ENCODE results near the gene PDGFRB.

The PDGFRB gene

DNA sequence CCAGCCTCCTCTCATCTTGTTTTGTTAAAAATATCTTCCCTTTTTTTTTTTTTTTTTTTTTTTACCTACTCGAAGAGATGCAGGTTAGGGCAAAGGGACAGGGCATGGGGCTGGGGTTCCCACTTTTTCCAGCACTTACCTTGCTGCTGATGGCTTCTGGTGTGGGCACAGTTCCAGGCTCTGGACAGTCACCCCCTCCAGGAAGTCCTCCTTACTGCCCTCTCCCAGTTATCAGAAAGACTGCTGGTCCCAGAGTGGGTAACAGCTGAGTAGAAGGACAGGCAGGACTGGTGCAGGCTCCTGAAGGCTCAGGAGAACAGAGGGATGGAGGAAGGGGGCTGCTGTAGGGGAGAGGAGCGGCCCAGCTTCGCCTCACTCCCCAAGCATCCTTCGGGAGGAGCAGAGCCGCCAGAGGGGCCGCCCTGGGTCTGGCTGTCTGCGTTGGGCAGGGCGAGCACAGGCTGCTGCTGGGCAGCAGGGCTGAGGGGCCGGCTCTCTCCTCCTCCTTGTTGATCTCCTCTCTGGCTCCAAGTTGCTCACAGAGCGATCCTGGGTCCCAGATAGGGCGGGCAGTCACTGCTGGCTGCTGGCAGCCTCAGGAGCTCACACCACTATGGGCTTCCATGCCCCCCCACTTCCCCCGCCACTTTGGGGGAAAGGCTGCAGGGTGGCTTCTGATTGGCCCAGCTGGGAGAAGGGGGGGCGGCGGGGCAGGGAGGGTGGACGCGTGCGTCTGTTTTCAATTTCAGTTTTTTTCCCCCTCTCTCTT lies at the start of gene PDGFRB:
PDGFRB (minus strand) TSS at position 588 of the 769 bp plus-strand sequence. CDS start 18,798 bp downstream, outside the sequence.
- DNase-seq: no peak

DNA sequence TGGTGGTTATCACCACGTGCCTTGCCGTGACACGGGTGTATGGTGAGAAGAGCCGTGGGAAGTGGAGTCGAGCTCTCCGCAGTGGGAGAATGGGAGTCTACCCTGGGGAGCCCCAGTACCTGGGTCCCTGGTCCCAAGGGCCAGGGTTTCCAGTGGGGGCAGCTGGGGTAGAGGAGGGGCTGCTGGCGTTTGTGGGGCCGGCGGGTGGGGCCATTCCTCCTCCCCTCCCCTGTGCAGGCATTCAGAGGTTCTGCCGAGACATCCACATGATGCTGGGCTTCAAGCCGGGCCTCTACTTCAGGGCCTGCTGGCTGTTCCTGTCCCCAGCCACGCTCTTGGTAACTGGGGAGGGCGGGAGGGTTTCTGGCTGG lies 48.9 kb upstream of the PDGFRB start:
- DNase-seq: no peak

DNA sequence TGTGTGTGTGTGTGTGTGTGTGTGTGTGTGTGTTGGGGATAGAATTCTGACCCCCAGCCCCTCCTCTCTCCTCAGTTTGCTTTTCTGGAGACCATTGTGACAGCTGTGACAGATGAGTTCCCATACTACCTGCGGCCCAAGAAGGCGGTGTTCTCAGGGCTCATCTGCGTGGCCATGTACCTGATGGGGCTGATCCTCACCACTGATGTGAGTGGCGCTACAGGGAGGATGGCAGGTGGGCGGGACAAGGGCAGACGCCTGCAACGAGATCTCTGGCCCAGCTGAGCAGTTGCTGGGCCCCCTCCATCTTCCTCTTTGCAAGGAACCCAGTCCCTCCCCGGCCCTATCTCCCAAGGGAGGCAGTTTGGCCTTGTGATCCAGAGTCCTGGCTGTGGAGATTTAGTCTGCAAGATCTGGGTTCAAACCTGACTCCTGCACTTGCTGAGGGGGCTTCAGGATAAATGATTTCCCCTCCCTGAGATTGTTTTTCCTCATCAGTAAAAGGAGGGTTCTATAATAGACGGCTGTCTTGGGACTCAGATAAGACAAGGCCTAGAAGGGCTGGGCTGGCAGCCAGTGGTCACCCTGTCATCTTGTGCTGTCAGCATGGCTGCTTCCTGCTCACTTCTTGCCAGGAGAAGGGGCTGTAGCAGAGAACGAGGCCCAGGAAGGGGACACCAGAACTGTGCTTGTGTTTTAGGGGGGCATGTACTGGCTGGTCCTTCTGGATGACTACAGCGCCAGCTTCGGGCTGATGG lies 48.4 kb upstream of the PDGFRB start:
- no peak for DNase-seq

DNA sequence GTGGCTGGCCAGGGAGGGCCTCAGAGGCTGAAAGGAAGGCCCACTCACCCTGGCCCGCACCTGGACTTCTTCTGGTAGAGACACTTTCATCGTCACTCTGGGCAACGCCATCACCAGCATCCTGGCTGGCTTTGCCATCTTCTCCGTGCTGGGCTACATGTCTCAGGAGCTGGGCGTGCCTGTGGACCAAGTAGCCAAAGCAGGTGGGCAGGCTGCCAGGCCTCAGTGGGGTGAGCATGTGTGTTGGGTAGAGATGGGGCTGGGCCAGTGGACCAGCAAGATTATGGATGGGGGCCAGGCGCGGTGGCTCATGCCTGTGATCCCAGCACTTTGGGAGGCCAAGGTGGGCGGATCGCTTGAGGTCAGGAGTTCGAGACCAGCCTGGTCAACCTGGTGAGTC lies 46.9 kb upstream of the PDGFRB start:
- no peak for DNase-seq

DNA sequence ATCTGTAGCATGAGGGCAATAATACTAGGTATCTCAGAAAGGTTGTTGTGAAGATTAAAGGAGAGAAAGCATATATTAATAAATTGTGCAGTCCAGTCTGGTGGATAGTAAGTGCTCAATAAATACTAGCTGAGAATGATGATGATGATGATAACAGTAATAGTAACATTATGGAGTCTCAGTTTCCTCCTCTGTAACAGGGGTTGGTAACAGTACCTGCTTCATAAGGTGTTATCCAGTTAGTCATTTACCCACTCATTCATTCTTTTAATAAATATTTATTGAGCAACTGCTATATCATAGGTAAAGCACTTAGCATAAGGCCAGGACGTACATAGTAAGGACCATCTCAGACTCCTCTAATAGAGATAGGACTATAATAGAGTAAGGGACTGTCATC lies 41.8 kb upstream of the PDGFRB start:
- no peak for DNase-seq

DNA sequence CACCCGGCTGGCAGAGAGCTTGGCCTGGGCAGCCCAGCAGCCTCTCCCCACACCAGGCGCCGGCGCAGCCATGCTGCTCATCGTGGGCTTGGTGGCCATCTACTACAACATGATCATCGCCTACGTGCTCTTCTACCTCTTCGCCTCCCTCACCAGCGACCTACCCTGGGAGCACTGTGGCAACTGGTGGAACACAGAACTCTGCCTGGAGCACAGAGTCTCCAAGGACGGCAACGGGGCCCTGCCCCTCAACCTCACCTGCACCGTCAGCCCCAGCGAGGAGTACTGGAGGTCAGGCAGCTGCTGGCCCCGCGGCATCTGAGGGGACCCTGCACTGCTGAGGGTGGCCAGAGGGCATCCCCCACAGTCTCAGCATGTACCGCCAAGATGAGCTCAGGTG lies 41.3 kb upstream of the PDGFRB start:
- no peak for DNase-seq

DNA sequence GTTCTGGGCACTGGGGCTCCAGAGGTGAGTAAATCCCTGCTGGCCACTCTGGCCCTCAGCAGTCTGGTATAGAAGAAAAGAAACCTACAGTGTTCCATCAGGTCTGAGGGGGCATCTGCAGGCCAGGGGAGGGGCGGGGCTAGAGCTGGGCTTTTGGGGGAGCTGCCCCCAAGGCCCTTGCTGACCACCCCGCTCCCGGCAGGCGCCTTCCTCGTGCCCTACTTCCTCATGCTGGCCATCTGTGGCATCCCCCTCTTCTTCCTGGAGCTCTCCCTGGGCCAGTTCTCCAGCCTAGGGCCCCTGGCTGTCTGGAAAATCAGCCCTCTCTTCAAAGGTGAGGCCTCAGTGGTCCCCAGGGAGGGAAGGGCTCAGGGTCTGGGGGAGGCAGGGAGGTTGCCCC lies 40.9 kb upstream of the PDGFRB start:
- no peak for DNase-seq

DNA sequence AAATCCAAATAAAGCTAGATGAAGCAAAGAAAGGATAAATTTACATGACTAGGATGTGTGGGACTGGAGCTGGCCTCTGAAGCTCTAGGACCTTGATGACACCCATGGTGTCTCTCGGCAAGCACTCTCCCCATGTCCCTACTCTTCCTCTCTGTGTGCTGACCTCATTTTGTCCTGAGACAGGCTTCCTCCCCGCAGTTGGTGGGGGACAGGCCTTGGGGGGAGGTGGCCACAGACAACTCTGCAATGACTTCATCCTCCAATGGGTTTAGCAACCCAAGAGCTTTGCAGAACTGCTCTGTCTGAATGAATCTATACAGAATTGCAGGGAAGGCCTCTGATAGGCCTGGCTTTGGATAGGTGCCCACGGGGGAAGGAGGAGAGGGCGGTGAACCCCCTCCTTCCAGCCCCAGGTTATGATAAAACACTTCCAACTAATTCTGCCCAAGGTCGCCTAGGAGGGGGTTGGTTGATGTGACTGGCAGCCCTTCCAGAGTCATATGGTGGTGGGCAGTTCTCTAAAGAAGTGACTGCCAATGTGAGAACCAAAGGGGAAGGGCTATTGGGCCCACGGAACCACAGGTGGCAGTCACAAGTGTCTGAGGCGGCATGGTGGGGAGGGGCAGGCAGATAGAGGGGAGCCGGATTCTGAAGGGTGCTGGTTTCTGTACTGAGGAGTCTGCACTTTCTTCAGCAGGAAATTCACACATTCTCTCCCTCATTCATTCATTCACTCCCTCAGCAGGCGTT lies 40.3 kb upstream of the PDGFRB start:
- DNase-seq: no peak

DNA sequence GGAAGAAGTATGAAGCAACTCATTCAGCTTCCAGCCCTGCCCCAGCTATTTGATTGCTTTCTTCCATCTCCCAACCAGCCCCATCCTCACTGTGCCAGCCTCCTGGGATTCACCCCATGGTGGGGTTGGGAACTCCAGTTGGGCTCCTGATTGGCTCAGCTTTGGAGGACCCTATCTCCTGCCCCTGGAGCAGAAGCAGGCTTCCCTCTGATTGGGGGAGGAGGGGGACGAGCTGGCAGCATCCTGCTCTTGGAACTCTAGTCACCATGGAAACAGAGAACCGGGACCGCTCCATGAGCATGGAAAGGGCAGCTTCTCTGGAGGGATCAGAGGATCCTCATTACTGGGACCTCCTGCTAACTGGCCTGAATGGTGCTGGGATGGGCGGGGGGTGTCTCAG lies 36.8 kb upstream of the PDGFRB start:
- no peak for DNase-seq

DNA sequence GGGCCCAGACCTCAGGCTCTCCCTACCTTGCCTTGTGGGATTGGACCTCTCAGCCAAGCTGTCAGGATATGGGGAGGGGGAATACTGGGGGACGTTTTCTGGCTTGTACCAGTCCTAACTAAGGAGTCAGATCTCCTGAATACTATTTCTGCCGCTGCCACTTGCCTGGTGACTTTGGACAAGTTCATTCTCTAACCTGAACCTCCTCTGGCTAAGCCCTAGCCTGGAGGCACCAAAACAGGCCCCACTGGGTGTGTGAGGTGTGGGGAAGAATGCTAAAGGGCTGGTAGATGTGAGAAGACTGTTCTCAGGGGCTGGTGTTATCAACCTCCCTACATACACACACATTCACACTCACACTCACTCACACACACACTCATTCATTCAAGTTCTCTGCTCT lies 35.3 kb upstream of the PDGFRB start:
- DNase-seq: no peak

DNA sequence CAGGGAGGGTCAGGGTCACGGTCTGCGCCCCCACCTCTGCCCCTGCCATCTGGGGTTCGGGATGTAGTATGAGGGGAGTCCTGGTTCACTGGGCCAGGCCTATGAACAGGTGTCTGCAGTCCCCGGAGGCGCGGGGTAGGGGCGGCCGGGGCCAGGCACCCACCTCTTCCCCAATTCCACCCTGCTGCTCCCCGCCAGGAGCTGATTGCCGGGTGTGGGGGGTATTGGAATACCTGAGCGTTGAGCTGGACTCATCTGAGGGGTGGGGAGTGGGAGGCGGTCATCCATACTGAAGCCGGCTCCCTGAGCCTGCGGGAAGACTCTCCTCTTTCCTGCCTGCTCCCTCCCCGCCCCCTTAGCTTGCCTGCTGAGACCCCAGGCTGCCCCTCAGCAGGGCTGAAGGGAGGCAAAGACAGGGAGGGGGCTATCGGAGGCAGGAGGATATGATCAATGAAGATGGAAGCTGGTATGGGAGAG lies 34.9 kb upstream of the PDGFRB start:
- DNase-seq: no peak

DNA sequence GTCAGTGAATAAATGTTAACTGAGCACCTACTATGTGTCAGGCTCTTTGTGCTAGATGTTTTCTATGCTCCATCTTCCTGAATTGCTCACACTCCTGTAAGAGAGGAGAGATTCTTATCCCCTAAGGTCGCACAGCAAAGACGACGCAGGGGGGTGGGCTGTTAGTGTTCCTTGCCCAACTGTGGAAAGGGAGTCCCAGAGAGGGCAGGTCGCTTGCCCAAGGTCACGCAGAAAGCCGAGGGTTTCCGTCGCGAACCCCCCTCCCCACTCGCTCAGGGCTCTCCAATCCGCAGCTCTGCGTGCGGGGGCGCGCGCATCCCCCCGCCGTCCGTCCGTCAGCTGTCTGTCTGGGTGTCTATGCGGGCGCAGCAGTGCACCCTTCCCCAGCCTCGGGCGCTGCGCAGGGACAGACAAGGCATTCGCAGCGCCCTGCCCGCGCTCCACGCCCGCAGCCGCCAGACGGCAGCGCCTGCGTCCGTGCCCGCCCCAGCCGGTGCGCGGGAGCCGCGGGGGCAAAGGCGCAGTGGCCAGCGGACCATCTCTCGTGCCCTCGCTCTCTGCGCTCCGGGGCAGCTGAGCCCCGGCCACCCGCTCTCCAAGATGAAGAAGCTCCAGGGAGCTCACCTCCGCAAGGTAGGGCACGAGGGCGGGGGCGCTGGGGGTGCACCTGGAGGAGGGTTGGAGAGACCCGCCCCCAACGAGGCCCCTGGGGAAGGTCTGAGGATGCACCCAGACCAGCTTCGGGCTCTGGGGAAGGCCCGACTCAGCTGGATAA lies 34.3 kb upstream of the PDGFRB start, which contains the start of gene SLC6A7:
SLC6A7 (plus strand) TSS at position 335 of the 775 bp plus-strand sequence; CDS start at position 601, 266 bp downstream.
- DNase-seq: no peak

DNA sequence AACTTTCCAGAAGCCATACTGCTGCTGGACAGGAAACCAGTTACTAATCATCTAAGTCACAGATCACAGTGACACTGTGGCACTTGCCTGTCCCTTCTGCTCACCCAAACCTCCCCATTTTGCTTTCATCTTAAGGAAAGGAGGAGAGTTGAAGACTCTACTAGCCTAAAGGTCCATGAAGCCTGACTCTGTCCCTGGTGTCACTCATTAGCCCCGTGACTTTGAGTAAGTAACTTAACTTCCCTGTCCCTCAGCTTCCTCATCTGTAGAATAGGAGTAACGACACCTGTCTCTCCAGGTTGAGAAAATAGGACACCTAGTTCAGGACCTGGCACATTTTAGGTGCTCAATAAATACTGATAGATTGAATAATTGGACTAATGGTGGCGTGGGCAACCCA lies 33.7 kb upstream of the PDGFRB start:
- DNase-seq: no peak

DNA sequence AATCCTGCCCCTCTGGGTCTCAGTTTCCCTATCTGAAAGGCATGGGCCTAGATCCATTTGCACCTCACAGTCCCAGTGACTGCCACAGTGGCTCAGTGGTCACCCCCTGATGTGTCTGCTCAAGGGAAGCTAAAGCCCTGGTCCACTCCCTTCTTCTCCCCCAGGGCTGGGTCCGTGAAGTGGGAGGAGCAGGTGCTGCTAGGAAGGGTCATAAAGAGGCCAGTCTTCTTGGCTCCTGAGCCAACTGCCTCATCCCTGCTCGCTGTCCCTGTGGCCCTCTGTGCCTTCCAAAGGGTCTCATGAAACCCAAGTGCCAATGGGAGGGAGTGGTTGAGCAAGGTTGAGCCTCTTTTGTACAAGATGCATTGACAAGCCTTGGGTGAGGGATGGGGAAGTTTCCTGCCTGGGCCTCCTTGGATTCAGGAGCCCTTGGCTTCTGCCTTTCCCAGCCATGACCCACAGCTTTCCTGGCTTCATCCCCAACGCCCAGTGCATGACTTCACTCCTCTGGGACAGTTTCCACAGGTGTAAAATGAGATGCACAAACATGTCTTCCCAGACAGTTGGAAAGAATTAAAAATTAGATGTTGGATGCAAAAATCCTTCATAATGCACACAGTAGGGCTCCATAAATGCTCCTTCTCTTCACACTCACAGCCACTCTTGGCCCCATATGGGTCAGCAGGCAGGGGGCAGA lies 32.6 kb upstream of the PDGFRB start:
- no peak for DNase-seq

DNA sequence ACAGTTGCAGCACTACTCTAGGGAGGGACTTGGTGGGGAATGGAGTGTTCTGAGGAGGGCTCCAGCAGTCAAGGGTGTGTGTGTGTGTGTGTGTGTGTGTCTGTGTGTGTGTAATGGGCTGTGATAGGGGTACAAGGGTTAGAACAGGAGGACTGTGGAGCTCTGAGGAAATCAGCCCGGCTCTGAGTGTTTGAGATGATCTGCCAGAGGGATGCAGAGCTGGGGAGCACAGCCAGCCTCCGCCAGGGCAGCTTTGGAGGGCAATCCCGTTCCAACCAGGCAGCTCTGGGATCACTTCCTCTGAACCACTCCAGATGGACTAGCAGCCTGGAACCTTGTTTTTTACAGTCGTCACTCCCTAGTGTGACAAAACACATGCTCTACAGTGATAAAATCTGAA lies 31.3 kb upstream of the PDGFRB start:
- no peak for DNase-seq

DNA sequence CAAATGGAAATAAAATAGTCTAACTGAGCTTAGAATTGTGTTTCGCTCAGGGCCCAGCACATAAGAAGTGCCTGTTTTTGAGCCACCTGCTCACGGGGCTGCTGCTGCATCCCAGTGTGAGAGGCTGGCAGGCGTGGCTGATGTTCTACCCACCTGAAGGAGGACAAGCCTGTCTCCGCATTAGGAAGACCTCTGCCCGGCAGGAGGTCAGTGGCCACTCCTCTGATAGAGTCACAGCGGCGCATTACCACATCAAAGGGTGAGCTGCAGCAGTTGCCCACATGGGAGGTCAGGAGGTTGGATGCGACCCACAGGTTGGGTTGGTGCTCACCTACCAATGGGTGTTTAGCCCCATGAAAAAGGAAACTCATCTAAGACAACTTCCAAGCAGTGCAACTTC lies 30.5 kb upstream of the PDGFRB start:
- DNase-seq: no peak

DNA sequence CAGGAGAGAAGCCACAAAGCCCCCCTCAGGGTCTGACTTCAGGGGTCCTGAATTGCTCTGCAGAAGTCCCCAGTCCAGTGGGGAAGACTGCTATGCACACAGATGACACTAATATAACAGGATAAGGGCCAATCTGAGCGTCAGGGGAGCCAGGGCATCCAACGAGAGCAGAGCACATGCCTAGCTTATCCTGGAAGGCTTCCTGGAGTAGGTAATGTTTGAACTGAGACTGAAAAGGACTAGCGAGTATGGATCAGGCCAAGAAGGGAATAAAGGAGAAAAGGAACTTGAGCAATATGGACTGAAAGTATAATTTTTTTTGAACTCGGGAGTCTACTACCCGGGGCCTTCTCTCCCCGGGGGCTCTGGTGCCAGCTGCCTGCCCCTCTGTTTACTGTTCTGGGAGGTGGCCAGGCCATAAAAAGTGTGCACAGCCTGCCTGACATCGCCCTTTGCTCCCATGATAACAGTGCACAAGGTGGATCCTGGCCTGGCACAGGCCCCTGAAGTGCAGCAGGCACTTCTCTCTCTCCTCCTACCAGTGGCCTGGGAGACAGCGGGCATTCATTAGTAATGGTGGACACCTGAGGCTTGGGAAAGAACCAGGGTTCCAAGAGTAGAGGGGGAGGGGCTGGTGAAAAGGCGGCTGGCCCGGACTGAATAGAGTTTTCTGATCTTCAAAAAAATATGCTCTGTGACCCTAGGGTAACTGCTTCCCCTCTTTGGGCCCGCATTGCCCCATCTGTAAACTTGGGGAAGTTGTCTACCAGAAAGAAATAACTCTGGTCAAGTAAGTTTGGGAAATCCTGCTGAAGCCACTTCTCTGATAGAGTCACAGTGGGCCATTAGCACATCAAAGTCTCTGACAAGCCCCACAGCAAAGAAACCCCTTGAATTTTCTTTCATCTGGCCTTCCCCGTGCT lies 29.6 kb upstream of the PDGFRB start:
- DNase-seq: no peak

DNA sequence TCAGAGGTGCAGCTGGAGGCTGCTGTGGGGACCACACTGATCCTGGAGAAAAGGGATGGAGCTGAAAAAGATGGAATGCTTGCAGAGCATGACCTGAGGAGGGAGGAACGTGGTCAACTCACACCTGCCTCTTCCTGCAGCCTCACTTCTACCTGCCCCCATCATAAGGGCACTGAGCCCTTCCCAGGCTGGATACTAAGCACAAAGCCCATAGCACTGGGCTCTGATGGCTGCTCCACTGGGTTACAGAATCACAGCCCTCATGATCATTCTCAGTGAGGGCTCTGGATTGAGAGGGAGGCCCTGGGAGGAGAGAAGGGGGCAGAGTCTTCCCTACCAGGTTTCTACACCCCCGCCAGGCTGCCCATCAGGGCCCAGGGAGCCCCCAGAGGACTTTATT lies 28.4 kb upstream of the PDGFRB start:
- no peak for DNase-seq

DNA sequence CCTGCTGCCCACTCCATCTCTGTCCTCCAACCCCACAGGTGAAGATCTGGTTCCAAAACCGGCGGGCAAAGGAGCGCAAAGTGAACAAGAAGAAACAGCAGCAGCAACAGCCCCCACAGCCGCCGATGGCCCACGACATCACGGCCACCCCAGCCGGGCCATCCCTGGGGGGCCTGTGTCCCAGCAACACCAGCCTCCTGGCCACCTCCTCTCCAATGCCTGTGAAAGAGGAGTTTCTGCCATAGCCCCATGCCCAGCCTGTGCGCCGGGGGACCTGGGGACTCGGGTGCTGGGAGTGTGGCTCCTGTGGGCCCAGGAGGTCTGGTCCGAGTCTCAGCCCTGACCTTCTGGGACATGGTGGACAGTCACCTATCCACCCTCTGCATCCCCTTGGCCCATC lies 27.8 kb upstream of the PDGFRB start:
- no peak for DNase-seq

DNA sequence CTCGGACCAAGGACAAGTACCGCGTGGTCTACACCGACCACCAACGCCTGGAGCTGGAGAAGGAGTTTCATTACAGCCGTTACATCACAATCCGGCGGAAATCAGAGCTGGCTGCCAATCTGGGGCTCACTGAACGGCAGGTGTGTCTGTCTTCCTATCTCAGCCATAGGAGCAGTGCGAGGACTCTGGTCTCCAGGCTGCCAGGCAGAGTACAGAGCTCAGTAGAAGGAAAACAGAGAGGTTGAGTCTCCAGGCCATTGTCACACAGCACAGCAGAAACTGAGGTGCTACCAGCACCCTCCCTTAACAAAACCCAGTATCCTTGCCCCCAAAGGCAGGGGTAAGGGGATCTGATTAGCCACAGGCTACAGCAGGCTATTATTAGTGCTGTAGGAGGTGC lies 27.1 kb upstream of the PDGFRB start:
- DNase-seq: no peak
